GM21528 (cell line): Measurements from ENCODE around the gene AOPEP.
"Not testable (repeated sequence)": the region's sequence is repeated elsewhere in the genome, so short reads cannot be mapped to it uniquely, and the experiment has no call there.

Experiments used
- ATAC-seq: cut with Tn5 transposase; IDR thresholded peaks from one replicate; pipeline ENCODE4 v1.9.1; 2021; ENCODE audit warnings: mild to moderate bottlenecking, moderate library complexity; ENCODE audit not compliant: unreplicated experiment, low FRiP score

AOPEP gene

GRCh38 chr9:94839398-94839797, 112.9 kb downstream of the AOPEP start:
- no peak for ATAC-seq

- ATAC-seq: no peak
Observed at GRCh38 chr9:94840738-94841137, 114.2 kb downstream of the AOPEP start.

DNA sequence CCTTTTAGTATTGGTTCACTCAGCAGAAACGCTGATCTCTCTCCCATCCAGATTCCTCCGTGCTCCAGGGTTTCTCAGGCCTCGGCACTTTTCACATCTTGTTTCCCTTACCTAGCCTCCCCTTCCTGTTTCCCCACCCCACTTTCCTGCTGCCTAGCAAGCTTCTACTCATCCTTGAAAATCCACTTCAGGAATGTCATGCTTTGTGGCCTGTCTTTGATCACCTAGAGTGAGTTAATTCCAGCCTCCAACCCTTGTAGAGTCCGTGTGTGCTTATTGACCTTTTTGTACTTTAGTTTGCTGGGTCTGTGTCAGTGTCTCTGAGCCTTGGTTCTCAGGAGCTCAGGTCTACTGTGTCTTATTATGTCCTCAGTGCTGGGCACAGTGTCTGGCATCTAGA, 116.6 kb downstream of the AOPEP start:
- ATAC-seq: no peak

- ATAC-seq: no peak
Observed at GRCh38 chr9:94846739-94847138, 120.2 kb downstream of the AOPEP start.

GRCh38 chr9:94847486-94847885, 121.0 kb downstream of the AOPEP start:
- no peak for ATAC-seq

DNA sequence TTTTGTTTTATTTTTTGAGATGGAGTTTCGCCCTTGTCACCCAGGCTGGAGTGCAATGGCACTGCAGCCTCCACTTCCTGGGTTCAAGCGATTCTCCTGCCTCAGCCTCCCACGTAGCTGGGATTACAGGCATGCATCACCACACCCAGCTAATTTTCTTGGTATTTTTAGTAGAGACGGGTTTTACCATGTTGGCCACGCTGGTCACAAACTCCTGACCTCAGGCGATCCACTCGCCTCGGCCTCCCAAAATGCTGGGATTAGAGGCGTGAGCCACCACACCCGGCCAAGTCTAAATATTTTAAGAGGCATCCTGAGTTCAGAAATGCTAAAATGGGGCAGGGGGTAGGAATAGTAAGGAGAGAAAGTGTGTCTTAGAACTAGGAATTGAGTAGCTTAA, 122.3 kb downstream of the AOPEP start:
- not testable (repeated sequence) for ATAC-seq

DNA sequence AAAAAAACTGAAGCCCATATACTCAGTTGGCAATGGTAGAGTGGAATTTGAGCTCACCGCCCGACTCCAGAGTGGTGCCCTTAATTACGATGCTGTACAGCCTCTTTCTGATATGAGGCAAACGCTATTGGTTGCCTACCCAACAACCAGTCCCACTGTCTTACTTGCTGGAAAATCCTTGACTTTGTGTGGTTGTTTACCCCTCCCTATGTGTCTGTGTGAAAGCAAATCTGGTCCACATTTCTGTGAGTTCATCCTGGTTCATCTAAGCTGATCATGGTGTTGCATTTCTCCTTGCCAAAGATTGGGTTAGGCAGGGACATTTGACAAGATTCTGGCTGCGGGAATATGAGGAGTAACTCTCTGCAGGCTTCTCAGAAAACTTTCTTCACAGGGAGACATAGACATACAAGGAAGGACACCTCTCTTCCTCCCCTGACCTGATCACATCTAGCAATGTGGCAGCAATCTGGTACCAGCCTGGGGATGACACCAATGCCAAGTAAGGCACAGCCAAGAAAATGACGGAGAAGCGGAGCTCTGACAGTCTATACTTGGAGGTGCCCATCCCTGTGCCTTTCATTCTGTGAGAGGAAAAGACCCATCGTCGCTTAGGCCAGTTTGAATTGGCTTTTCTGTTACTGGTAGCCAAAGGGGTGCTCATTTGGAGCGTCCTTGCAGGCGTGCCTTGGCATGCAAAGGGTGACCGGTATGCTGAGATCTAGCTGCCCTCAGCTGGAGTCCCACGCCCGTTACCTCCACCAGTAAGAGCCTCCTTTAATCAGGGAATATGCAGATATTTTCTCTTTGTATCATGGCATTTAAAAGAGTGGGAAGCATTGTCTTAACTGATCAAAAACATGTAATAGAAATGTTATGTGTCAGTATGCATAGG, 124.3 kb downstream of the AOPEP start:
- no peak for ATAC-seq

DNA sequence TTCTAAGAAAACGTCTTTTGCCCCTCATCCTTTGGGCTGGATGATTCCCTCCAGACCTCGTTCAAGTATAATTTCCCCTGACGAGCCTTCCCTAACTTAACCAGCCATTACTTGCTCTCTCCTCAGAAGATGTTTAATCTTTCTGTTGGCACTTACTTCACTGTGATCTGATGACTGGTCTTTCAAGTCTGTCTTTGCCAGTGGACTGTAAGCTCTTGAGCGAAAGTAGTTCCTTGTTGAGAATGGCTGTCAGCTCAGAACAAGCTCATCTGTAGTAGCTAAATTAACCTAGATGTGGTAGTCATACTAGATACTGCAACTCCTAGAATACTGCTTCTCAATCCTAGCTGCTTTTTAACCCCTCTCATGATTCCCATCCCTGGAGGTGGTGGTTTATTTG, 125.0 kb downstream of the AOPEP start:
- no peak for ATAC-seq

GRCh38 chr9:94851892-94852291, 125.4 kb downstream of the AOPEP start:
- no peak for ATAC-seq

DNA sequence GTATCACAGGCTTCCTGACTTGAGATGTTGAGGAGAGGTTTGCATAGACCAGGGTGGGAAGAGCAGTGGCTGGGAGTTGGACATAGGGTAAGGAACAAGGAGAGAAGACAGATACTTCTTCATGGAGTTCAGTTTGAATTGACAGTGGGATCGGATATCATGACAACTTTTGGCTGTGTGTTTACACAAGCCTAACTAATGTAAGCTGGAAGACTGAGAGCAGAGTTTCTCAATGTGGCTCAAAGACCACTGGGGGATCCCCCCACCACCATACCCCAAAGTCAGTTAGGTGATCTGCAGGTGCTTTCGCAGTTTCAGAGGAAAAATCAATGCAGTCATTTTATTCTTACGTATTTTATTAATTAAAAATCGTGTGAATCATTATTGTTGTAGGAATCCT, 125.9 kb downstream of the AOPEP start:
- ATAC-seq: no peak

- no peak for ATAC-seq
Observed at GRCh38 chr9:94853887-94854286, 127.4 kb downstream of the AOPEP start.

DNA sequence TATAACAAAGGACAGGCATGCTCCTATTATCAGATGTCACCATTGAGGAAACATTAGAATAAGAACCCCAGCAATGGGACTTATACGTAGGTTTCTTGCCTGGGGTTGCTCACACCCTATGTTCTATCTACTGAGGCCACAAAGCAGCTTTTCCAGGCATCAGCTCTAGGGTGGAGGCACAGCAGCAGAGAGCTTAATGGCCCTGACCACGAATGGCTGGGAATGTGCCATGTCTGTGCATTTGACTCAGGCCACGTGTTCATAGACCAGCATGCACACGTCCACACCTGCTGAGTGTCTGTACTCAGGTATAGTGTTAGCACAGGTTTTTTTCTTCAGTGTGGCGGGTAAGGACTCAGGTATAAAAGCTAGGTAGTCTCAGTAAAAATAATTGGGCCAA, 129.4 kb downstream of the AOPEP start:
- ATAC-seq: no peak

- ATAC-seq: no peak
Observed at GRCh38 chr9:94857791-94858190, 131.3 kb downstream of the AOPEP start.

DNA sequence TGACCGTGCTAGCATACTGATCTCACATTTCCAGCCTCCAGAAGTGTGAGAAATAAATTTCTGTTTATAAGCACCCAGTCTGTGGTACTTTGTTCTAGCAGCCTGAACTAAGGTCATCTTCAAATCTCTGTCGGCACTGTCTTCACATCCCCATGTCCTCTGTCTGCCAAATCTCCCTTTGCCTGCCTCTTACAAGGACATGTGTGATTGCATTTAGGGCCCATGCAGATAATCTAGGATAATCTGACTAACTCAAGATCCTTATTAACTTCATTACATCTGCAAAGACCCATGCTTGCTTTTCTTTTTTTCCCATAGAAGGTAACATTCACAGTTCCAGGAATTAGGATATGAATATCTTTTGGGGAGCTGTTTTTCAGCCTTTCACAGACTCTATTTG, 132.7 kb downstream of the AOPEP start:
- no peak for ATAC-seq

GRCh38 chr9:94859891-94860290, 133.4 kb downstream of the AOPEP start:
- ATAC-seq: no peak

DNA sequence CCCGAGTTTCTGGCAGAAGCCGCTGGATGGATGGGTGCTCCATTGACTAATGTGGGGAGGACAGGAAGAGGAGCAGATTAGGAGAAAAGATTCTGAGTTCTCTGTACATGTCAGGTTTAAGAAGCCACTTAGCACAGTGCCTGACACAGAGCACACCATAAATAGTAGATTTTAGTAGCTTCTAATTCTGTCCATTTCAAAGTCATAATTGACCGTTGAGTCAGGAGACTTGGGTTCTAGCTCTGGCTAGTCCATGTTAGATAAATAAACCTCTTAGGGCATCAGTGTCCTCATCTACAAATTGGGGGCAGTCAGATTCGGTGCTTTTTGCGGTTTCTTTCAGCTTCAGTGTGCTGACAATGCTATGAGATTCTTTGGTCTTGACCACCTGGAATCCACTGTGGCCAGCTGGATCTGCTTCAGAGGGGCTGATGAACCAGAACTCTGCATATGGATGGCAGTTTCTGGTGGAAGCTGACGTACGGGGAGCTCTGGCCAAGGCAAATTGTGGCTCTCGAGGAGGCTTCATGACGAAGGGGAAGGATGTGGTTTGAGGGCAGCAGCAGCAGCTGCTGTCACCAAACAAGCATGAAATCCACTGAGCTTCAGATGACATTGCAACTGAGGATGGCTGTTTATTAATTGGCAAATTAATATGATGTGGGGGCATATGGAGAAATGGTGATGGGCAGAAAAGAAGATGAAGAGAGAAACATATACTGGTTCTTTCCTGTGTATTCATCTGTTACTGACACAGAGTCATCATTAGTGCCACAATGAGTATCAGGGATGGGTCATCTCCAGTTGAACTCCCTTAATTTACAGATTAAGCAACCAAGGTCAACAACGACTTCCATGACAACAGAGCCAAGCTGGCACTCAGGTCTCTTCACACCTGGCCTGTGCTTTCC, 134.4 kb downstream of the AOPEP start:
- peak; percentile 93 for ATAC-seq

GRCh38 chr9:94861589-94862272, 135.2 kb downstream of the AOPEP start:
- peak; percentile 2 for ATAC-seq

DNA sequence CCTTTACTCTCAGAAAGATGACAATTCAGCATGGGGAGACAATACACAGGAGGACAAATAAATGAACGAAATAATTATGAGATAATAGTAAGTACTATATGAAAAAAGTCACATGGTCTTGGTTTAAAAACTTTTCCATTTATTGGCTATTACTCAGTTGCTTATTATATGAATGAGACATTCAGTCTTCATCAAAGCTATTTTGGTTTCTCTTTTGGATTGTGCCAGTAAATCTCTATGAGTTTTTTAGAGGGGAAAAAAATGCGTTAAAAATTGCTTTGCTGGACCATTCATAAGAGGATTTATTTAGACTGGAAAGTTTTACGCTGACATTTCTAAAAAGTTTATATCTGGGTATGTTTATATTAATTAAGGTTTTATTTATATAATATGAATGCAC, 137.7 kb downstream of the AOPEP start:
- ATAC-seq: no peak

GRCh38 chr9:94864862-94865509, 138.5 kb downstream of the AOPEP start:
- ATAC-seq: no peak
